ENCODE data around the gene FAM131B. TPM values are rescaled to one million over a fixed set of nuclear protein-coding genes. Genes with fewer than 3 reads are reported as not detected.

FAM131B gene
- total and polyA plus RNA-seq, 2 experiments from 2014 or later, result 0.87 to 1.9 TPM

GRCh38 chr7:143390773-143391317 is 28.3 kb upstream of the FAM131B start:
- H3K27me3 ChIP-seq, result no peaks in the 10 kb centered on the region
- H3K4me3 ChIP-seq, result no peak overlapping the region
- peaks cover 22% of the 10 kb centered on the region for H4K20me1 ChIP-seq (ENCODE audit: insufficient read depth, poor library complexity, severe bottlenecking)
- H3K27ac ChIP-seq, result no peak overlapping the region
- no peak for DNase-seq (ENCODE audit: low spot score)
- H2AFZ ChIP-seq, result no peak overlapping the region
- no peak overlapping the region for H3K4me2 ChIP-seq
- no peaks in the 10 kb centered on the region for H3K36me3 ChIP-seq (replicated peaks; ENCODE audit: insufficient read depth, low read depth)
- WGBS (ENCODE audit: low lambda C conversion rate, missing lambda C conversion rate), result 96% methylated on average over 9 of the region's 9 CpGs
- peaks cover 2% of the 10 kb centered on the region for H3K79me2 ChIP-seq
- no peaks in the 10 kb centered on the region for H3K9me3 ChIP-seq (ENCODE audit: low read depth)
- H3K9me2 ChIP-seq (replicated peaks; ENCODE audit: insufficient read depth), result no peaks in the 10 kb centered on the region
- peaks cover 37% of the 10 kb centered on the region for H3K4me1 ChIP-seq (ENCODE audit: insufficient read depth)
- TF ChIP-seq EZH2phosphoT487 (IDR thresholded peaks at IDR 0.05; ENCODE audit: low read depth, severe bottlenecking, unreplicated experiment) (no peak), CTCF (IDR thresholded peaks at IDR 0.05; ENCODE audit: poor library complexity) (no peak), EZH2 (IDR thresholded peaks at IDR 0.05; ENCODE audit: borderline replicate concordance) (no peak)

GRCh38 chr7:143390104-143390772 is 27.7 kb upstream of the FAM131B start:
- H2AFZ ChIP-seq, result no peak overlapping the region
- peaks cover 25% of the 10 kb centered on the region for H4K20me1 ChIP-seq (ENCODE audit: insufficient read depth, poor library complexity, severe bottlenecking)
- H3K4me2 ChIP-seq, result no peak overlapping the region
- no peak overlapping the region for H3K27ac ChIP-seq
- TF ChIP-seq CTCF (IDR thresholded peaks at IDR 0.05; ENCODE audit: poor library complexity) (no peak), EZH2phosphoT487 (IDR thresholded peaks at IDR 0.05; ENCODE audit: low read depth, severe bottlenecking, unreplicated experiment) (no peak), EZH2 (IDR thresholded peaks at IDR 0.05; ENCODE audit: borderline replicate concordance) (no peak)
- no peak for DNase-seq (ENCODE audit: low spot score)
- no peak overlapping the region for H3K4me3 ChIP-seq
- H3K9me3 ChIP-seq (ENCODE audit: low read depth), result no peaks in the 10 kb centered on the region
- H3K9me2 ChIP-seq (replicated peaks; ENCODE audit: insufficient read depth), result no peaks in the 10 kb centered on the region
- H3K4me1 ChIP-seq (ENCODE audit: insufficient read depth), result peaks cover 32% of the 10 kb centered on the region
- peaks cover 6% of the 10 kb centered on the region for H3K79me2 ChIP-seq
- H3K36me3 ChIP-seq (replicated peaks; ENCODE audit: insufficient read depth, low read depth), result no peaks in the 10 kb centered on the region
- no peaks in the 10 kb centered on the region for H3K27me3 ChIP-seq
- 94% methylated on average over 10 of the region's 10 CpGs for WGBS (ENCODE audit: low lambda C conversion rate, missing lambda C conversion rate)

GRCh38 chr7:143389316-143390103 is 27.0 kb upstream of the FAM131B start:
- H3K27ac ChIP-seq, result no peak overlapping the region
- WGBS (ENCODE audit: low lambda C conversion rate, missing lambda C conversion rate), result 93% methylated on average over 14 of the region's 15 CpGs
- peaks cover 38% of the 10 kb centered on the region for H3K4me1 ChIP-seq (ENCODE audit: insufficient read depth)
- DNase-seq (ENCODE audit: low spot score), result no peak
- no peaks in the 10 kb centered on the region for H3K9me3 ChIP-seq (ENCODE audit: low read depth)
- H3K4me2 ChIP-seq, result no peak overlapping the region
- peaks cover 14% of the 10 kb centered on the region for H3K79me2 ChIP-seq
- no peak for TF ChIP-seq EZH2 (IDR thresholded peaks at IDR 0.05; ENCODE audit: borderline replicate concordance)
- no peak for TF ChIP-seq EZH2phosphoT487 (IDR thresholded peaks at IDR 0.05; ENCODE audit: low read depth, severe bottlenecking, unreplicated experiment)
- no peak for TF ChIP-seq CTCF (IDR thresholded peaks at IDR 0.05; ENCODE audit: poor library complexity)
- no peaks in the 10 kb centered on the region for H3K36me3 ChIP-seq (replicated peaks; ENCODE audit: insufficient read depth, low read depth)
- peaks cover 33% of the 10 kb centered on the region for H4K20me1 ChIP-seq (ENCODE audit: insufficient read depth, poor library complexity, severe bottlenecking)
- H3K9me2 ChIP-seq (replicated peaks; ENCODE audit: insufficient read depth), result no peaks in the 10 kb centered on the region
- no peak overlapping the region for H2AFZ ChIP-seq
- no peak overlapping the region for H3K4me3 ChIP-seq
- H3K27me3 ChIP-seq, result no peaks in the 10 kb centered on the region

All from hepatocyte (in vitro differentiated cells).